Liver (tissue), 9 donors: ENCODE measurements around the gene SLC6A18. TPM values are rescaled to one million over a fixed set of nuclear protein-coding genes. Genes with fewer than 3 reads are reported as not detected.
"Not testable (repeated sequence)": the region's sequence is repeated elsewhere in the genome, so short reads cannot be mapped to it uniquely, and the experiment has no call there.

Experiments
- DNase-seq: peaks from one replicate; pipeline ENCODE4 v3.0.0-alpha.2; 2017; ENCODE audit warnings: low spot score
- H3K27ac ChIP-seq, 2 donors: one replicate each; pipeline ENCODE4 v1.7.0; 2013; ENCODE audit warnings: inconsistent platforms in 2 of 2, low read length in 2 of 2, control low read depth in 1 of 2, low read depth in 1 of 2, mild to moderate bottlenecking in 1 of 2
- H3K27me3 ChIP-seq, 4 donors: one replicate each; pipeline versions ENCODE4 v1.6.1 to v1.7.0; 2013; ENCODE audit warnings: low read length in 3 of 4, inconsistent platforms in 1 of 4, mild to moderate bottlenecking in 1 of 4, moderate library complexity in 1 of 4; ENCODE audit not compliant: control insufficient read depth in 4 of 4, insufficient read depth in 4 of 4
- H3K36me3 ChIP-seq, 4 donors: one replicate each; pipeline versions ENCODE4 v1.6.1 to v1.7.0; 2013; ENCODE audit warnings: low read length in 3 of 4, mild to moderate bottlenecking in 3 of 4, low read depth in 1 of 4, moderate library complexity in 1 of 4; ENCODE audit not compliant: control insufficient read depth in 4 of 4, insufficient read depth in 3 of 4
- H3K4me1 ChIP-seq, 4 donors: one replicate each; pipeline versions ENCODE4 v1.6.1 to v1.7.0; 2013; ENCODE audit warnings: low read length in 3 of 4, mild to moderate bottlenecking in 3 of 4, moderate library complexity in 1 of 4; ENCODE audit not compliant: control insufficient read depth in 4 of 4, insufficient read depth in 4 of 4
- H3K4me3 ChIP-seq, 3 donors: one replicate each; pipeline versions ENCODE4 v1.6.1 to v1.7.0; 2013; ENCODE audit warnings: low read length in 3 of 3, control low read depth in 1 of 3, low read depth in 1 of 3, mild to moderate bottlenecking in 1 of 3
- H3K9ac ChIP-seq, 2 donors: one replicate each; pipeline ENCODE4 v1.7.0; 2013; ENCODE audit warnings: low read length in 2 of 2, mild to moderate bottlenecking in 2 of 2, moderate library complexity in 2 of 2, control low read depth in 1 of 2, low read depth in 1 of 2
- H3K9me3 ChIP-seq, 4 donors: one replicate each; pipeline versions ENCODE4 v1.6.1 to v1.7.0; 2013; ENCODE audit warnings: low read length in 3 of 4; ENCODE audit not compliant: control insufficient read depth in 4 of 4
- EGR1 ChIP-seq, 2 donors: IDR thresholded peaks; 2 replicates each; pipeline ENCODE4 v1.6.1; 2016 to 2018; ENCODE audit warnings: antibody characterized with exemption in 2 of 2, low read depth in 2 of 2
- FOXA1 ChIP-seq: IDR thresholded peaks from 2 replicates; pipeline ENCODE4 v1.6.1; 2016; ENCODE audit warnings: antibody characterized with exemption
- GABPA ChIP-seq, 2 donors: IDR thresholded peaks in 1 of 2; conservative IDR thresholded peaks in 1 of 2; 2 replicates each; pipeline ENCODE4 v1.6.1; 2016; ENCODE audit warnings: antibody characterized with exemption in 2 of 2, mild to moderate bottlenecking in 1 of 2, moderate library complexity in 1 of 2
- HNF4A ChIP-seq, 2 donors: conservative IDR thresholded peaks; 2 replicates each; pipeline ENCODE4 v1.6.1; 2016; ENCODE audit warnings: antibody characterized with exemption in 2 of 2, mild to moderate bottlenecking in 2 of 2
- HNF4G ChIP-seq: IDR thresholded peaks from 2 replicates; pipeline ENCODE4 v1.6.1; 2016; ENCODE audit warnings: antibody characterized with exemption
- JUND ChIP-seq, 2 donors: IDR thresholded peaks; 2 replicates each; pipeline ENCODE4 v1.6.1; 2016; ENCODE audit warnings: antibody characterized with exemption in 2 of 2
- MAX ChIP-seq: IDR thresholded peaks from 2 replicates; pipeline ENCODE4 v1.6.1; 2016; ENCODE audit warnings: antibody characterized with exemption
- NR2F2 ChIP-seq: IDR thresholded peaks from 2 replicates; pipeline ENCODE4 v1.6.1; 2016; ENCODE audit warnings: antibody characterized with exemption
- RXRA ChIP-seq, 2 donors: IDR thresholded peaks; 2 replicates each; pipeline ENCODE4 v1.6.1; 2017 to 2018; ENCODE audit warnings: antibody characterized with exemption in 2 of 2, mild to moderate bottlenecking in 1 of 2
- SP1 ChIP-seq: IDR thresholded peaks from 2 replicates; pipeline ENCODE4 v1.6.1; 2018; ENCODE audit warnings: antibody characterized with exemption, mild to moderate bottlenecking
- TAF1 ChIP-seq: conservative IDR thresholded peaks from 2 replicates; pipeline ENCODE4 v1.6.1; 2016; ENCODE audit warnings: antibody characterized with exemption, mild to moderate bottlenecking
- YY1 ChIP-seq: IDR thresholded peaks from 2 replicates; pipeline ENCODE4 v1.6.1; 2016; ENCODE audit warnings: antibody characterized with exemption, mild to moderate bottlenecking
- WGBS: extraction: QIAGEN DNeasy Blood & Tissue Kit; methylation state at CpG from one replicate; pipeline ENCODE4 v1.1.7; 2013; 5-methylcytosine and 5-hydroxymethylcytosine counted together
- polyA plus RNA-seq, 2 donors: library from polyadenylated mRNA; stranded (reverse) in 1 of 2; unstranded in 1 of 2; fragments of 200-250 nt in 1 of 2; fragments of >200 nt in 1 of 2; fragmentation: Nextera tagmentation in 1 of 2; extraction: Ambion mirVana in 1 of 2; gene quantifications; one replicate each; pipeline versions ENCODE4 v1.2.1 to v1.2.3, GENCODE V29; 2013 to 2015
- total RNA-seq, 2 donors: library from RNA; depleted of rRNA; stranded (reverse); fragments of >200 nt; gene quantifications; one replicate each; pipeline ENCODE4 v1.2.3, GENCODE V29; 2014
- TF ChIP-seq, protein P1 (sequence below): fragments of 150-350 bp; IDR thresholded peaks from 2 replicates; pipeline ENCODE4 v1.5.1; 2017; ENCODE audit warnings: improper control_type of control experiment, low read depth, low read length; ENCODE audit not compliant: missing input control
- donor health status: healthy.
- donor health status: healthy.
- donor health status: healthy.
- donor health status: healthy.
- donor health status: healthy.

SLC6A18 gene
- total and polyA plus RNA-seq, 4 donors = not detected

- Histone ChIP-seq H3K27me3 (no peaks in the 10 kb centered on the region), H3K27ac (no peak overlapping the region), H3K9me3 (peaks cover 0 to 8% (median 0%) of the 10 kb centered on the region in 4 donors), H3K4me3 (no peak overlapping the region), H3K9ac (no peak overlapping the region), H3K36me3 (no peaks in the 10 kb centered on the region), H3K4me1 (no peaks in the 10 kb centered on the region)
- DNase-seq = no peak
- TF ChIP-seq GABPA (IDR thresholded peaks at IDR 0.05 in 1 of 2, conservative IDR thresholded peaks at IDR 0.05 in 1 of 2) (no peak), NR2F2 (no peak), TAF1 (no peak), EGR1 (IDR thresholded peaks at IDR 0.05; ENCODE audit: low read depth in 2 of 2) (no peak), FOXA1 (no peak), RXRA (IDR thresholded peaks at IDR 0.05) (no peak), HNF4A (conservative IDR thresholded peaks at IDR 0.05) (no peak), SP1 (no peak), MAX (no peak), YY1 (no peak)
- TF ChIP-seq, protein P1, sequence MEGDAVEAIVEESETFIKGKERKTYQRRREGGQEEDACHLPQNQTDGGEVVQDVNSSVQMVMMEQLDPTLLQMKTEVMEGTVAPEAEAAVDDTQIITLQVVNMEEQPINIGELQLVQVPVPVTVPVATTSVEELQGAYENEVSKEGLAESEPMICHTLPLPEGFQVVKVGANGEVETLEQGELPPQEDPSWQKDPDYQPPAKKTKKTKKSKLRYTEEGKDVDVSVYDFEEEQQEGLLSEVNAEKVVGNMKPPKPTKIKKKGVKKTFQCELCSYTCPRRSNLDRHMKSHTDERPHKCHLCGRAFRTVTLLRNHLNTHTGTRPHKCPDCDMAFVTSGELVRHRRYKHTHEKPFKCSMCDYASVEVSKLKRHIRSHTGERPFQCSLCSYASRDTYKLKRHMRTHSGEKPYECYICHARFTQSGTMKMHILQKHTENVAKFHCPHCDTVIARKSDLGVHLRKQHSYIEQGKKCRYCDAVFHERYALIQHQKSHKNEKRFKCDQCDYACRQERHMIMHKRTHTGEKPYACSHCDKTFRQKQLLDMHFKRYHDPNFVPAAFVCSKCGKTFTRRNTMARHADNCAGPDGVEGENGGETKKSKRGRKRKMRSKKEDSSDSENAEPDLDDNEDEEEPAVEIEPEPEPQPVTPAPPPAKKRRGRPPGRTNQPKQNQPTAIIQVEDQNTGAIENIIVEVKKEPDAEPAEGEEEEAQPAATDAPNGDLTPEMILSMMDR = no peak
- 86% methylated on average over 16 of the region's 16 CpGs for WGBS
Observed at GRCh38 chr5:1281038-1281882, 56.1 kb downstream of the SLC6A18 start.

- Histone ChIP-seq H3K36me3 (no peaks in the 10 kb centered on the region), H3K4me1 (no peaks in the 10 kb centered on the region), H3K9ac (no peak overlapping the region), H3K27me3 (no peaks in the 10 kb centered on the region), H3K27ac (no peak overlapping the region), H3K4me3 (no peak overlapping the region), H3K9me3 (peaks cover 0 to 8% (median 0%) of the 10 kb centered on the region in 4 donors)
- 88% methylated on average over 37 of the region's 37 CpGs for WGBS
- DNase-seq = no peak
- TF ChIP-seq MAX (no peak), JUND (IDR thresholded peaks at IDR 0.05) (no peak), RXRA (IDR thresholded peaks at IDR 0.05) (no peak), HNF4G (no peak), NR2F2 (no peak), YY1 (no peak)
Observed at GRCh38 chr5:1282131-1282992, 57.2 kb downstream of the SLC6A18 start.

DNA sequence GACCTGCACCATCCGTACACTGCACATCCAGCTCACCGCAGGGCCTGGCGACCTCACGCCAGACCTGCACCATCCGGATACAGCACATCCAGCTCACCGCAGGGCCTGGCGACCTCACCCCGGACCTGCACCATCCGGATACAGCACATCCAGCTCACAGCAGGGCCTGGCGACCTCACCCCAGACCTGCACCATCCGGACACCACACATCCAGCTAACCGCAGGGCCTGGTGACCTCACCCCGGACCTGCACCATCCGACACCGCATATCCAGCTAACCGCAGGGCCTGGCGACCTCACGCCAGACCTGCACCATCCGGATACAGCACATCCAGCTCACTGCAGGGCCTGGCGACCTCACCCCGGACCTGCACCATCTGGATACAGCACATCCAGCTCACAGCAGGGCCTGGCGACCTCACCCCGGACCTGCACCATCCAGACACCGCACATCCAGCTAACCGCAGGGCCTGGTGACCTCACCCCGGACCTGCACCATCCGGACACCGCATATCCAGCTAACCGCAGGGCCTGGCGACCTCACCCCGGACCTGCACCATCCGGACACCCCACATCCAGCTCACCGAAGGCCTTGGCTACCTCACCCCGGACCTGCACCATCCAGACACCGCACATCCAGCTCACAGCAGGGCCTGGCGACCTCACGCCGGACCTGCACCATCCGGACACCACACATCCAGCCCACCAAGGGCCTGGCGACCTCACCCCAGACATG is 58.0 kb downstream of the SLC6A18 start:
- not testable (repeated sequence) for H3K9me3 ChIP-seq, H3K9ac ChIP-seq, H3K4me3 ChIP-seq, H3K27ac ChIP-seq, H3K4me1 ChIP-seq, H3K27me3 ChIP-seq, H3K36me3 ChIP-seq, DNase-seq
- 93% methylated on average over 40 of the region's 40 CpGs for WGBS

DNA sequence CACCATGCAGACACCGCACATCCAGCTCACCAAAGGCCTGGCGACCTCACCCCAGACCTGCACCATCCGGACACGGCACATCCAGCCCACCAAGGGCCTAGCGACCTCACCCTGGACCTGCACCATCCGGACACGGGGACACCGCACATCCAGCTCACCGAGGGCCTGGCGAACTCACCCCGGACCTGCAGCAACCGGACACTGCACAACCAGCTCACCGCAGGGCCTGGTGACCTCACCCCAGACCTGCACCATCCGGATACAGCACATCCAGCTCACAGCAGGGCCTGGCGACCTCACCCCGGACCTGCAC is 58.5 kb downstream of the SLC6A18 start:
- H3K4me1 ChIP-seq, H3K36me3 ChIP-seq, H3K4me3 ChIP-seq, H3K27ac ChIP-seq, H3K9me3 ChIP-seq, DNase-seq, H3K9ac ChIP-seq, H3K27me3 ChIP-seq: not testable (repeated sequence)
- WGBS = 90% methylated on average over 16 of the region's 16 CpGs

- not testable (repeated sequence) for H3K27me3 ChIP-seq, H3K4me3 ChIP-seq, H3K36me3 ChIP-seq, H3K27ac ChIP-seq, H3K9ac ChIP-seq, DNase-seq, H3K4me1 ChIP-seq, H3K9me3 ChIP-seq
- 88% methylated on average over 27 of the region's 27 CpGs for WGBS
Observed at GRCh38 chr5:1284336-1284970, 59.3 kb downstream of the SLC6A18 start.
